Loucy (cell line): ENCODE data around the gene UFSP2.

Source experiments
- H2AFZ ChIP-seq: fragments of 200-600 bp; sonication (generic); 2 replicates; pipeline ENCODE4 v1.6.0; 2016; ENCODE audit warnings: antibody characterized with exemption, mild to moderate bottlenecking, low read length, moderate library complexity
- H3F3A ChIP-seq: fragments of 200-600 bp; 2 replicates; pipeline ENCODE4 v1.6.0; 2016; ENCODE audit warnings: antibody characterized with exemption, low read depth, mild to moderate bottlenecking
- H3K27me3 ChIP-seq: fragments of 200-600 bp; sonication (generic); 2 replicates; pipeline ENCODE4 v1.6.1; 2014; ENCODE audit warnings: low read length, mild to moderate bottlenecking; ENCODE audit not compliant: insufficient read depth, poor library complexity, severe bottlenecking
- H3K36me3 ChIP-seq: fragments of 200-600 bp; sonication (generic); 2 replicates; pipeline ENCODE4 v1.6.1; 2016; ENCODE audit warnings: low read length; ENCODE audit not compliant: insufficient read depth
- H3K4me1 ChIP-seq: fragments of 200-600 bp; sonication (generic); 2 replicates; pipeline ENCODE4 v1.5.1; 2014; ENCODE audit warnings: low read length, mild to moderate bottlenecking; ENCODE audit not compliant: insufficient read depth, poor library complexity, severe bottlenecking
- H3K4me2 ChIP-seq: fragments of 200-600 bp; sonication (generic); 2 replicates; pipeline ENCODE4 v1.6.0; 2014; ENCODE audit warnings: antibody characterized with exemption, low read length, low read depth, mild to moderate bottlenecking; ENCODE audit not compliant: poor library complexity, severe bottlenecking
- H3K4me3 ChIP-seq: fragments of 200-600 bp; sonication (generic); 2 replicates; pipeline ENCODE4 v1.5.1; 2014; ENCODE audit warnings: low read length, mild to moderate bottlenecking, mixed read lengths; ENCODE audit not compliant: poor library complexity, severe bottlenecking
- H3K79me2 ChIP-seq: fragments of 200-600 bp; sonication (generic); 2 replicates; pipeline ENCODE4 v1.6.1; 2014; ENCODE audit warnings: low read length; ENCODE audit not compliant: insufficient read depth
- H3K9ac ChIP-seq: fragments of 200-600 bp; sonication (generic); 2 replicates; pipeline ENCODE4 v1.6.0; 2014; ENCODE audit warnings: mild to moderate bottlenecking, low read depth, low read length, moderate library complexity; ENCODE audit not compliant: poor library complexity, severe bottlenecking
- H3K9me2 ChIP-seq: fragments of 200-600 bp; sonication (generic); replicated peaks from 2 replicates; pipeline ENCODE4 v1.6.1; 2016; ENCODE audit warnings: low read depth, low read length, mixed read lengths
- H3K9me3 ChIP-seq: fragments of 200-600 bp; sonication (generic); 2 replicates; pipeline ENCODE4 v1.6.1; 2014; ENCODE audit warnings: mild to moderate bottlenecking, antibody characterized with exemption, low read length, low read depth; ENCODE audit not compliant: insufficient read depth
- H4K20me1 ChIP-seq: fragments of 200-600 bp; sonication (generic); 2 replicates; pipeline ENCODE4 v1.6.0; 2014; ENCODE audit warnings: antibody characterized with exemption, low read length, mild to moderate bottlenecking; ENCODE audit not compliant: insufficient read depth, poor library complexity, severe bottlenecking
- CTCF ChIP-seq: fragments of 200-600 bp; sonication (generic); conservative IDR thresholded peaks from 2 replicates; pipeline ENCODE4 v1.5.1; 2014; ENCODE audit warnings: mild to moderate bottlenecking, antibody characterized with exemption, low read length
- EZH2phosphoT487 ChIP-seq: fragments of 200-600 bp; IDR thresholded peaks from 2 replicates; pipeline ENCODE4 v1.6.1; 2018; ENCODE audit warnings: antibody characterized with exemption, mild to moderate bottlenecking, moderate library complexity, borderline replicate concordance

Gene UFSP2

GRCh38 chr4:185408432-185408831 is 17.3 kb downstream of the UFSP2 start:
- no peak overlapping the region for H2AFZ ChIP-seq
- no peaks in the 10 kb centered on the region for H4K20me1 ChIP-seq
- no peaks in the 10 kb centered on the region for H3K4me1 ChIP-seq
- no peaks in the 10 kb centered on the region for H3K9me3 ChIP-seq
- H3K27me3 ChIP-seq: no peaks in the 10 kb centered on the region
- no peaks in the 10 kb centered on the region for H3K79me2 ChIP-seq
- no peak overlapping the region for H3K4me3 ChIP-seq
- no peak overlapping the region for H3K9ac ChIP-seq
- no peak overlapping the region for H3K4me2 ChIP-seq
- no peaks in the 10 kb centered on the region for H3F3A ChIP-seq
- H3K36me3 ChIP-seq: peaks cover 8% of the 10 kb centered on the region; the same call in 1 of the 2 replicates
- H3K9me2 ChIP-seq: no peaks in the 10 kb centered on the region
- TF ChIP-seq EZH2phosphoT487 (no peak), CTCF (no peak)

- Histone ChIP-seq H3K36me3 (no peaks in the 10 kb centered on the region), H2AFZ (no peak overlapping the region), H3K27me3 (no peaks in the 10 kb centered on the region), H3F3A (no peaks in the 10 kb centered on the region), H3K4me1 (no peaks in the 10 kb centered on the region), H3K9me2 (no peaks in the 10 kb centered on the region), H3K9me3 (no peaks in the 10 kb centered on the region), H3K79me2 (no peaks in the 10 kb centered on the region), H3K4me3 (no peak overlapping the region), H3K4me2 (no peak overlapping the region), H3K9ac (no peak overlapping the region), H4K20me1 (no peaks in the 10 kb centered on the region)
- no peak for TF ChIP-seq EZH2phosphoT487
- no peak for TF ChIP-seq CTCF
Measured at GRCh38 chr4:185405296-185405999, 20.3 kb downstream of the UFSP2 start.

- no peak for TF ChIP-seq EZH2phosphoT487
- no peak for TF ChIP-seq CTCF
- Histone ChIP-seq H3F3A (no peaks in the 10 kb centered on the region), H2AFZ (no peak overlapping the region), H3K9me2 (no peaks in the 10 kb centered on the region), H3K4me1 (peaks cover 5% of the 10 kb centered on the region), H3K9ac (no peak overlapping the region), H3K4me3 (no peak overlapping the region), H3K4me2 (no peak overlapping the region), H3K79me2 (no peaks in the 10 kb centered on the region; the same call in 1 of the 2 replicates), H3K9me3 (no peaks in the 10 kb centered on the region), H3K36me3 (peaks cover 3% of the 10 kb centered on the region; the same call in 1 of the 2 replicates), H4K20me1 (no peaks in the 10 kb centered on the region), H3K27me3 (no peaks in the 10 kb centered on the region)
Measured at GRCh38 chr4:185404031-185404430, 21.7 kb downstream of the UFSP2 start.
